ENCODE results near the gene HMCN2.

- no peak for TF ChIP-seq CTCF (IDR thresholded peaks at IDR 0.05)
- no peak for TF ChIP-seq POLR2A (IDR thresholded peaks at IDR 0.05)
Measured at GRCh38 chr9:130329061-130329460, 63.5 kb downstream of the HMCN2 start.

Measured in uterus (tissue), 2 donors.